Naive thymus-derived CD8-positive, alpha-beta T cell (primary cell): ENCODE measurements around the gene CRP. TPM values are rescaled to one million over a fixed set of nuclear protein-coding genes. Genes with fewer than 3 reads are reported as not detected.
"Not testable (repeated sequence)": the region's sequence is repeated elsewhere in the genome, so short reads cannot be mapped to it uniquely, and the experiment has no call there.

Experiments used
- ATAC-seq, 2 donors: fragments of 150-1000 bp; cut with Tn5 transposase in 1 of 2; sonication (Bioruptor Pico), chemical (Tn5 transposase) in 1 of 2; 1 replicate in 1 of 2; 2 replicates in 1 of 2; pipeline ENCODE4 v1.10.0; 2021; ENCODE audit warnings: mild to moderate bottlenecking in 2 of 2, moderate library complexity in 2 of 2
- POLR2A ChIA-PET: fragments of 350-600 bp; sonication (Branson Sonifier 250); formaldehyde crosslinking; loops from one replicate; lab custom pipeline; 2021; ENCODE audit warnings: antibody characterized with exemption; lab: Charles Lee
- DNase-seq, 10 donors: peaks; one replicate each; pipeline versions ENCODE4 v3.0.0 to v3.0.0-alpha.2; 2020 to 2022
- H3K27ac Mint-ChIP-seq, 10 donors: one replicate each; pipeline ENCODE4 v1.8.0; 2020 to 2022; ENCODE audit warnings: mild to moderate bottlenecking in 10 of 10, mixed read lengths in 10 of 10, moderate library complexity in 4 of 10, inconsistent platforms in 1 of 10
- H3K27me3 Mint-ChIP-seq, 5 donors: one replicate each; pipeline ENCODE4 v1.8.0; 2021 to 2022; ENCODE audit warnings: mixed read lengths in 5 of 5
- H3K36me3 Mint-ChIP-seq, 3 donors: one replicate each; pipeline ENCODE4 v1.8.0; 2020 to 2022; ENCODE audit warnings: mixed read lengths in 3 of 3, mild to moderate bottlenecking in 2 of 3, inconsistent platforms in 1 of 3
- H3K4me1 Mint-ChIP-seq, 4 donors: one replicate each; pipeline ENCODE4 v1.8.0; 2021 to 2022; ENCODE audit warnings: mixed read lengths in 4 of 4
- H3K4me3 Mint-ChIP-seq, 10 donors: one replicate each; pipeline ENCODE4 v1.8.0; 2020 to 2022; ENCODE audit warnings: mild to moderate bottlenecking in 10 of 10, mixed read lengths in 10 of 10, moderate library complexity in 6 of 10, inconsistent platforms in 1 of 10
- H3K9me3 Mint-ChIP-seq, 9 donors: one replicate each; pipeline ENCODE4 v1.8.0; 2020 to 2022; ENCODE audit warnings: mixed read lengths in 9 of 9, mild to moderate bottlenecking in 3 of 9, inconsistent platforms in 1 of 9, moderate library complexity in 1 of 9
- polyA plus RNA-seq, 3 donors: library from polyadenylated mRNA; unstranded; fragments of 300-500 nt; fragmentation: Illumina TruSeq; gene quantifications; one replicate each; pipeline ENCODE4 v1.2.3, GENCODE V29; 2021
- total RNA-seq, 8 experiments: library from RNA in 2 of 8; stranded (reverse) in 2 of 8; gene quantifications; one replicate each; pipeline ENCODE4 v1.2.3 and lab custom pipeline; 2021 to 2026

CRP gene
- total and polyA plus RNA-seq, 5 experiments from 2014 or later, result not detected

DNA sequence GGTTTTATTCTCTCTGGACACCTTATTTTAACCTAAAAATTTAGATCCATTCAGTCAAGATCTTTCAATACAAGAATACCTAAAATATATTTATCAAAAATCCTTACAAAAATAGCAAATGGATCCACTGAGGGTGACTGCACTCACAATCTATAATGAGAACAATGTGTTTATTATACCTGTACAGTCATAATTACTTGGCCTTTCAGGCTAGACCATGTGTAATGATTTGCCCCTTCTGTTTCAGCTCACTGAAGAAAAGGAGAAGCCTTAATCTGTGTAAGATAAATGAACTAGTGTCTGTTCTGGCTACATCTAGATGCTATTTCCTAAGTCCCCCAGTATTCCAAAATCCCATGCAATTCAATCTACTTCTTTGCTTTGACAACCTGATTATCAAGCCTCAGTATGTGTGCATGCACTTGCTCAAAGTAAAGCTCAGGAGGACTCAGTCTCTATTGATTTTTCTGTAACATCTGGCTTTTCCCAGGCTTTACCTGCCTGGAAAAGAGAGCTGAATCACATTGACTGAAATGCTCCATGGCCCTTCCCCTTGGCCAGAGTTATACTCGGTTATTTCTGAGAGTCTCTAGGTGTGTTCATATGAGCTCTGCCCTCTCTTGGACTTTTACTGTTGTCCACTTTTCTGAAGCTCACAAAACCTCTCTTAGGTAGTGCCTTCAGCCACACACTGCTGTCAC is 27.6 kb downstream of the CRP start:
- POLR2A ChIA-PET, result interaction anchor here (0.5 kb wide), 1 partner anchor 583 kb away, joined by 3 read pairs; no protein-coding TSS in a partner anchor
- H3K27me3 Mint-ChIP-seq, result peaks cover 12 to 34% (median 31%) of the 10 kb centered on the region in 5 donors

DNA sequence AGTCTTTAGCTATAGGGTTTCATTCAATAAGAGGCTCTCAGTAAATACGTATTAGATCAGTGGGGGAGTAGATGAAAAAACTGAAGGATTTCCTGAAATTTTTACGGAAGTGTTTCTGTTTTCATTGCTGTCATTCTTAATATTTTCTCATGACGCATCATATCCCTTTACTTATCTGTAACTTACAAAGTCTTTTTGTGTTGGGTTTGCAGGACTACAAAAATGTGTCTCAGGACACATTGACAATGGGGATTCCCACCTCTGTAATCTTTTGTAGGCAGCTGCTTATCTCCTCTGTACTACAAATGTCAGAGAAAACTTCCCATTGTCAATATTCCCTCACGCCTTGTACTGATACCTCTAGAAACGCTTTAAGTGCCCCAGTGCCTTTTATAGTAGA is 35.5 kb downstream of the CRP start:
- Mint-ChIP-seq H3K27ac (no peak overlapping the region), H3K36me3 (no peaks in the 10 kb centered on the region), H3K27me3 (peaks cover 8 to 14% (median 12%) of the 10 kb centered on the region in 5 donors), H3K4me3 (no peak overlapping the region), H3K4me1 (no peaks in the 10 kb centered on the region), H3K9me3 (peaks cover 0 to 2% (median 0%) of the 10 kb centered on the region in 9 donors)
- POLR2A ChIA-PET, result no interaction called here
- ATAC-seq, result no peak
- no peak for DNase-seq

More for the DNA sequence above, 27.6 kb downstream of the CRP start:
- ATAC-seq (no peak), DNase-seq (no peak)
- Mint-ChIP-seq H3K36me3 (no peaks in the 10 kb centered on the region), H3K4me1 (no peaks in the 10 kb centered on the region), H3K9me3 (peaks cover 0 to 2% (median 0%) of the 10 kb centered on the region in 9 donors), H3K27ac (no peak overlapping the region), H3K4me3 (no peak overlapping the region)

- Mint-ChIP-seq H3K36me3 (no peaks in the 10 kb centered on the region), H3K27ac (no peak overlapping the region), H3K27me3 (peaks cover 9 to 14% (median 12%) of the 10 kb centered on the region in 5 donors), H3K4me3 (no peak overlapping the region), H3K4me1 (no peaks in the 10 kb centered on the region), H3K9me3 (no peaks in the 10 kb centered on the region)
- ATAC-seq, result no peak
- POLR2A ChIA-PET, result no interaction called here
- no peak for DNase-seq
Measured at GRCh38 chr1:159675046-159675445, 39.3 kb downstream of the CRP start.

DNA sequence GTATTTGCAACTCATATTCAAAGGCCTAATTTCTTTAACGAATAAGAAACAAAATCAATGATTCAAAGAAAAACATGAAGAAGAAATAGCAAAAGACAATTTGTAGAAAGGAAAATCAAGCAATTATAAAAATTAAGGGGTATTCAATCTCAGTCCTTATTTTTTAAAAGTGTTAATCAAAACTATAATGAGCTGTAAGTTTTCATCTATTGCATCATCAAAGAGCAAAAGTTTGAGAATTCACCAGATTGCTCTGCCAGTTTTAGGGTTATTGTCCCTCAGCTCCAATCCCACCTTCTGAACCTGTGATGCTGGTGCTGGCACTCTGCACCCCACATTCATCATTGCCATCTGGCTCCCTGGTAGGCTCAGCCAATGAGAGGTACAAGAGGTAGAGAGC is 42.0 kb downstream of the CRP start:
- H3K27ac Mint-ChIP-seq, H3K4me1 Mint-ChIP-seq, H3K36me3 Mint-ChIP-seq, H3K9me3 Mint-ChIP-seq, H3K4me3 Mint-ChIP-seq, ATAC-seq, DNase-seq, POLR2A ChIA-PET: not testable (repeated sequence)
- H3K27me3 Mint-ChIP-seq, result peaks cover 10 to 20% (median 15%) of the 10 kb centered on the region in 5 donors

DNA sequence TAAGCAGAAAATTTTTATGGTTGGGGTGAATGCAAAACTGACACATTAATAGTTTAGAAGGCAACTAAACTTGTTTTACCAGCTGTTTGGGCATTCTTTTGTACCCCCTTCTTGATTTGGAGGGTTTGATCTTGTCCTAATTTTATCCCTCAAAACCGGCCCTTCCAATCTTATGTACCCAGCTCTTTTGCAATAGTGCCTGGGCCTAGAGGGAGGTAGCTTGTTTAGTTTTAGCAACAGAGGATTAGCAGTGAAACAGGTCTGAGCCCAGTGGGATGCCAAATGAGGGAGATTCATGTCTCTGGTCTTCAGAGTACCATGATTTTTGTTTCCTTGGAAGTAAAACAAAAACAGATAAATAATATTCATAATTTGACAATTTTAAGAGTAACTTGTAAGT is 45.1 kb downstream of the CRP start:
- Mint-ChIP-seq H3K4me3 (no peak overlapping the region), H3K36me3 (peaks cover 0 to 9% (median 5%) of the 10 kb centered on the region in 3 donors), H3K9me3 (peaks cover 1 to 12% (median 7%) of the 10 kb centered on the region in 9 donors), H3K27ac (no peak overlapping the region), H3K4me1 (no peaks in the 10 kb centered on the region), H3K27me3 (peaks cover 9 to 28% (median 18%) of the 10 kb centered on the region in 5 donors)
- DNase-seq (no peak), ATAC-seq (no peak)
- POLR2A ChIA-PET, result no interaction called here

DNA sequence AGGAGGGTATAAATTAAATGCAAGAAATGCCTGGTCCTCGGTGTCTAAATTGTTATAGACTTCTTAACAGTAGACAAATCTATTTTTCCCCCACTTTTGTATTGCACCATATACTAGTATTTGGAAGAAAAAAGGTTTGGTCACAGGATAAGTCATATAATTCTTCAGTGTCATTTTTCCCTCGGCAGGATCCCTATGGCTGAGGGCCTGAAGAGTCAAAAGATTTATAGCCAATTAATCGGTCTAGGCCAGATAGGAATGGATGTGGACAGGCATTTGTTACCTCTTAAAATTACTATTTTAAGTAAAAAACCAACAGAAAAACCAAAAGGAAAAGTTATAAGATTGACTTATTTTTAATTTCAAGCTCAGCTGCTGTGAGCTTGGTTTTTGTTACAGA is 45.6 kb downstream of the CRP start:
- no peak overlapping the region for H3K27ac Mint-ChIP-seq
- peaks cover 0 to 15% (median 5%) of the 10 kb centered on the region in 3 donors for H3K36me3 Mint-ChIP-seq
- no peaks in the 10 kb centered on the region for H3K4me1 Mint-ChIP-seq
- ATAC-seq (no peak), DNase-seq (no peak)
- H3K9me3 Mint-ChIP-seq, result peaks cover 3 to 18% (median 10%) of the 10 kb centered on the region in 9 donors
- POLR2A ChIA-PET, result no interaction called here
- no peak overlapping the region for H3K4me3 Mint-ChIP-seq
- H3K27me3 Mint-ChIP-seq, result peaks cover 9 to 28% (median 21%) of the 10 kb centered on the region in 5 donors

- Mint-ChIP-seq H3K27me3 (peaks cover 11 to 38% (median 26%) of the 10 kb centered on the region in 5 donors), H3K36me3 (peaks cover 0 to 27% (median 5%) of the 10 kb centered on the region in 3 donors), H3K4me1 (no peaks in the 10 kb centered on the region), H3K9me3 (peaks cover 4 to 40% (median 15%) of the 10 kb centered on the region in 9 donors), H3K27ac (no peak overlapping the region), H3K4me3 (no peak overlapping the region)
- POLR2A ChIA-PET, result no interaction called here
- DNase-seq (no peak), ATAC-seq (no peak)
Measured at GRCh38 chr1:159664247-159664646, 50.1 kb downstream of the CRP start.

DNA sequence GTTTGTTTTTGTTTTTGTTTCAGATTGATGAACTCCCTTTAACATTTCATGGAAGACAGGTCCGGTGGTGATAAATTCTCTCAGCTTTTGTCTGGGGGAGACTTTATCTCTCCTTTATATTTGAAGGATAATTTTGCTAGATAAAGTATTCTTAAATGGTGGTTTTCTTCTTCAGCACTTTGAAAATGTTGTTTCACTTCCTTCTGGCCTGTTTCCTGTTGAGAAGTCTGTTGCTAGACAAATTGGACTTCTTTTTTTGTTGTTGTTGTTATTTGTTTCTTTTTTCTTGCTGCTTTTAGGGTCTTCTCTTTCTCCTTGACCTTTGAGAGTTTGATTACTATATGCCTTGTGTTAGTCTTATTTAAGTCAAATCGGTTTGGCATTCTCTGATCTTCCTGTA is 50.8 kb downstream of the CRP start:
- no peak for ATAC-seq
- Mint-ChIP-seq H3K27ac (no peak overlapping the region), H3K9me3 (peaks cover 4 to 40% (median 15%) of the 10 kb centered on the region in 9 donors), H3K4me3 (no peak overlapping the region), H3K27me3 (peaks cover 11 to 38% (median 26%) of the 10 kb centered on the region in 5 donors), H3K4me1 (no peaks in the 10 kb centered on the region), H3K36me3 (peaks cover 0 to 27% (median 5%) of the 10 kb centered on the region in 3 donors)
- POLR2A ChIA-PET, result no interaction called here
- DNase-seq, result no peak

Other genes with a start within 250 kb of the CRP start
- not detected for gene OR10J5, start 178.6 kb downstream of the CRP start, total RNA-seq
- gene OR10J5, start 178.6 kb downstream of the CRP start, polyA plus RNA-seq, result not detected
- gene APCS, start 126.8 kb downstream of the CRP start, total RNA-seq, result not detected
- gene APCS, start 126.8 kb downstream of the CRP start, polyA plus RNA-seq, result not detected
- 10 to 100 TPM; 13.0 to 15.6 TPM for gene DUSP23, start 66.4 kb upstream of the CRP start, total RNA-seq
- gene DUSP23, start 66.4 kb upstream of the CRP start, polyA plus RNA-seq, result 10 to 100 TPM; 50.0 to 57.7 (median 54.3) TPM
- 1 to 10 TPM; 2.1 TPM for gene FCRL6, start 87.8 kb upstream of the CRP start, total RNA-seq
- gene FCRL6, start 87.8 kb upstream of the CRP start, polyA plus RNA-seq, result 100 to 1,000 TPM in 1 of 3 donors, 1 to 10 TPM in 2; 2.1 to 127 (median 6.6) TPM
- under 1 TPM; 0.10 to 0.36 TPM for gene SLAMF8, start 112.3 kb upstream of the CRP start, total RNA-seq
- gene SLAMF8, start 112.3 kb upstream of the CRP start, polyA plus RNA-seq, result 1 to 10 TPM in 1 of 3 donors, under 1 TPM in 2; 0.47 to 3.0 (median 0.64) TPM
- gene VSIG8, start 148.1 kb upstream of the CRP start, total RNA-seq, result not detected
- gene VSIG8, start 148.1 kb upstream of the CRP start, polyA plus RNA-seq, result not detected
- gene CFAP45, start 185.6 kb upstream of the CRP start, total RNA-seq, result 1 to 10 TPM; 1.3 to 1.5 TPM
- under 1 TPM in 1 of 3 donors, not detected in 2; 0.33 TPM for gene CFAP45, start 185.6 kb upstream of the CRP start, polyA plus RNA-seq
- gene TAGLN2, start 210.9 kb upstream of the CRP start, total RNA-seq, result 100 to 1,000 TPM; 125 to 136 TPM
- 100 to 1,000 TPM; 477 to 825 (median 609) TPM for gene TAGLN2, start 210.9 kb upstream of the CRP start, polyA plus RNA-seq
- gene IGSF9, start 231.0 kb upstream of the CRP start, total RNA-seq, result under 1 TPM; 0.16 to 0.21 TPM
- gene IGSF9, start 231.0 kb upstream of the CRP start, polyA plus RNA-seq, result not detected
- gene SLAMF9, start 239.6 kb upstream of the CRP start, total RNA-seq, result not detected
- not detected for gene SLAMF9, start 239.6 kb upstream of the CRP start, polyA plus RNA-seq